GM12801 (cell line): ENCODE data around the gene C19orf47.

Source experiments
- CTCF ChIP-seq: IDR thresholded peaks from one replicate; pipeline ENCODE4 v1.5.1; 2011; ENCODE audit warnings: control low read depth; ENCODE audit not compliant: insufficient read length; ENCODE audit errors: extremely low read depth

Gene C19orf47

GRCh38 chr19:40303765-40304164 lies 44.4 kb downstream of the C19orf47 start:
- TF ChIP-seq CTCF: no peak

- no peak for TF ChIP-seq CTCF
These were observed 45.8 kb downstream of the C19orf47 start for GRCh38 chr19:40302224-40303011.

- TF ChIP-seq CTCF: no peak
These were observed 47.5 kb downstream of the C19orf47 start for GRCh38 chr19:40300668-40301067.

- no peak for TF ChIP-seq CTCF
These were observed 50.2 kb downstream of the C19orf47 start for GRCh38 chr19:40298026-40298425.

GRCh38 chr19:40294560-40294959 lies 53.6 kb downstream of the C19orf47 start:
- TF ChIP-seq CTCF: no peak

GRCh38 chr19:40286971-40287421 lies 61.2 kb downstream of the C19orf47 start:
- TF ChIP-seq CTCF: no peak

- no peak for TF ChIP-seq CTCF
These were observed 61.8 kb downstream of the C19orf47 start for GRCh38 chr19:40286235-40286970.
